Measurements from ENCODE around the gene TAF5L. TPM values are rescaled to one million over a fixed set of nuclear protein-coding genes. Genes with fewer than 3 reads are reported as not detected.

TAF5L gene
- total RNA-seq, 1 donor from 2014 or later: 25.3 TPM

DNA sequence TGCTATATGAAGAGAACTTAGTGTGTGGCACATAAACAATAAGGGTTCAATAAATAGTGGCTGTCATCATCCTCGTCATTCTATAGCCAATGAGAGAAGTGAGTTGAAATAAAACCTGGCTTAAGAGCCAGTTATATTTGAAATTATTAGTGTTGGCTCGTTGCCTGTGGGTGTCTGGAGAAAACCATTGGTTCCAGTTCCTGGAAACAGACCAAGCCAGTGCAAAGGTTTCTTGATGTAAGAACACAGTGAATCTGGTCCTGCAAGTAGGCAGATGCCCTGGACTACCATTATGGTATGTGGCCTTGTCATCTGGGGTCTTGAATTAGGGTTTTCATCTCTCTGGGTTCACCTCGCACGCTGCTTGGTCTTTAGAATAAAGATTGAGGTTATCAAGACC is 43.4 kb upstream of the TAF5L start:
- Mint-ChIP-seq H3K4me3 (ENCODE audit: unreplicated experiment) (no peak overlapping the region), H3K9me3 (ENCODE audit: unreplicated experiment) (no peaks in the 10 kb centered on the region)

DNA sequence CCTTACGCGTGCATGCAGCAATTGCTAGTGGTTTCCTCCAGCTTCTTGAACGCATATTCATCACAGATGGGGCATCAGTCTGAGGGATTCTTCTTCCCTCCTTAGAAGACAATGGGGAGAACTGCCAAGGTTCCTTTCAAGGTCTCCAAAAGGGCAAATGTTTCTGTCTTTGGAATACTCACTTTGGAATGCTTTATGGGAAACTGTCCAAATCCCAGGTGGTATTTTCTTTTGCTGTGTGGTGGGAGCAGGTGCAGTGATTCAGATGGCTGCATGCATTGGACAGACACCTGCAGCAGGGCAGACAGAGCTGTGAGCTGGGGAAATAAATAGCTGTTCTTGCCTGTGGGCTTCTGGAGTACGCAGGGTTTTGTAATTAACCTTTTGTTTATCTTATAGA is 40.7 kb upstream of the TAF5L start:
- DNase-seq (ENCODE audit: low spot score): no peak
- TF ChIP-seq, protein P1, sequence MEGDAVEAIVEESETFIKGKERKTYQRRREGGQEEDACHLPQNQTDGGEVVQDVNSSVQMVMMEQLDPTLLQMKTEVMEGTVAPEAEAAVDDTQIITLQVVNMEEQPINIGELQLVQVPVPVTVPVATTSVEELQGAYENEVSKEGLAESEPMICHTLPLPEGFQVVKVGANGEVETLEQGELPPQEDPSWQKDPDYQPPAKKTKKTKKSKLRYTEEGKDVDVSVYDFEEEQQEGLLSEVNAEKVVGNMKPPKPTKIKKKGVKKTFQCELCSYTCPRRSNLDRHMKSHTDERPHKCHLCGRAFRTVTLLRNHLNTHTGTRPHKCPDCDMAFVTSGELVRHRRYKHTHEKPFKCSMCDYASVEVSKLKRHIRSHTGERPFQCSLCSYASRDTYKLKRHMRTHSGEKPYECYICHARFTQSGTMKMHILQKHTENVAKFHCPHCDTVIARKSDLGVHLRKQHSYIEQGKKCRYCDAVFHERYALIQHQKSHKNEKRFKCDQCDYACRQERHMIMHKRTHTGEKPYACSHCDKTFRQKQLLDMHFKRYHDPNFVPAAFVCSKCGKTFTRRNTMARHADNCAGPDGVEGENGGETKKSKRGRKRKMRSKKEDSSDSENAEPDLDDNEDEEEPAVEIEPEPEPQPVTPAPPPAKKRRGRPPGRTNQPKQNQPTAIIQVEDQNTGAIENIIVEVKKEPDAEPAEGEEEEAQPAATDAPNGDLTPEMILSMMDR (IDR thresholded peaks at IDR 0.05; ENCODE audit: unreplicated experiment): no peak
- no peaks in the 10 kb centered on the region for H3K27me3 Mint-ChIP-seq (ENCODE audit: unreplicated experiment)
- H3K4me3 Mint-ChIP-seq (ENCODE audit: unreplicated experiment): no peak overlapping the region
- H3K27ac Mint-ChIP-seq (ENCODE audit: unreplicated experiment): no peak overlapping the region
- no peaks in the 10 kb centered on the region for H3K36me3 Mint-ChIP-seq (ENCODE audit: low read depth, unreplicated experiment)
- H3K4me1 Mint-ChIP-seq (ENCODE audit: unreplicated experiment): no peaks in the 10 kb centered on the region
- no peaks in the 10 kb centered on the region for H3K9me3 Mint-ChIP-seq (ENCODE audit: unreplicated experiment)

More for the DNA sequence above, 43.4 kb upstream of the TAF5L start:
- no peaks in the 10 kb centered on the region for H3K4me1 Mint-ChIP-seq (ENCODE audit: unreplicated experiment)
- no peaks in the 10 kb centered on the region for H3K36me3 Mint-ChIP-seq (ENCODE audit: low read depth, unreplicated experiment)
- H3K27me3 Mint-ChIP-seq (ENCODE audit: unreplicated experiment): no peaks in the 10 kb centered on the region
- no peak overlapping the region for H3K27ac Mint-ChIP-seq (ENCODE audit: unreplicated experiment)
- DNase-seq (ENCODE audit: low spot score): no peak
- TF ChIP-seq, protein P1 (IDR thresholded peaks at IDR 0.05; ENCODE audit: unreplicated experiment): no peak

DNA sequence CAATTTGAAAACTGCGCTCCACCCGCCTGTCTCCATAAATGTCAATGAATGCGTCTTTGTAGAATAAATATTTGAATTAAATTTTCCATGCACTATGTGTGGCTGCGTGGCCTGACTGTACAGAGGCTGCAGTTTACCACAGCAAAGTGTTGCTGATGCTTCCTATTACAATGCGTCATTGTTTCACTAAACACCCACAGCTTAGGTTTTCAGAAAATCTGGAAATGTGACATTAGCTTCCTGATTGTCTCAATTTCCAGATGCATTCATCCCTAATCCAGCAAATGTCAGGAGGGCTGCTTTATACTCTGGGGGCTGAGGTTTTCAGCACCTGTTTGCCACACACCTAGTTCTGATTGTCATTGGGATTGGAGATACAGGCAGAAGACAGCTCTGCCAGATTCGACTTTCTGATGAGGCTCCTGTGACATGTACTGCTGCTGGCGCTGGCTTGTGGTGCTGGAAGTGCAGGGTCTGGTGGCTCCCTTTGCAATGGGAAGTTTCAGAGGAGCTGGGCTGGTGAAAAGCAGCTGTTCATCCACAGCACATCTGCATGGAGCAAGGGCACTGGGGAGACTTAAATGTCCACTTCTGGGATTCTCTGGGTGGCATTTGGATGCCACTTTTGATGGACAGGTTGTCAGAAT is 40.1 kb upstream of the TAF5L start:
- Mint-ChIP-seq H3K27me3 (ENCODE audit: unreplicated experiment) (no peaks in the 10 kb centered on the region), H3K4me1 (ENCODE audit: unreplicated experiment) (no peaks in the 10 kb centered on the region), H3K27ac (ENCODE audit: unreplicated experiment) (no peak overlapping the region), H3K4me3 (ENCODE audit: unreplicated experiment) (no peak overlapping the region), H3K36me3 (ENCODE audit: low read depth, unreplicated experiment) (no peaks in the 10 kb centered on the region), H3K9me3 (ENCODE audit: unreplicated experiment) (no peaks in the 10 kb centered on the region)
- no peak for DNase-seq (ENCODE audit: low spot score)
- TF ChIP-seq, protein P1 (IDR thresholded peaks at IDR 0.05; ENCODE audit: unreplicated experiment): no peak

DNA sequence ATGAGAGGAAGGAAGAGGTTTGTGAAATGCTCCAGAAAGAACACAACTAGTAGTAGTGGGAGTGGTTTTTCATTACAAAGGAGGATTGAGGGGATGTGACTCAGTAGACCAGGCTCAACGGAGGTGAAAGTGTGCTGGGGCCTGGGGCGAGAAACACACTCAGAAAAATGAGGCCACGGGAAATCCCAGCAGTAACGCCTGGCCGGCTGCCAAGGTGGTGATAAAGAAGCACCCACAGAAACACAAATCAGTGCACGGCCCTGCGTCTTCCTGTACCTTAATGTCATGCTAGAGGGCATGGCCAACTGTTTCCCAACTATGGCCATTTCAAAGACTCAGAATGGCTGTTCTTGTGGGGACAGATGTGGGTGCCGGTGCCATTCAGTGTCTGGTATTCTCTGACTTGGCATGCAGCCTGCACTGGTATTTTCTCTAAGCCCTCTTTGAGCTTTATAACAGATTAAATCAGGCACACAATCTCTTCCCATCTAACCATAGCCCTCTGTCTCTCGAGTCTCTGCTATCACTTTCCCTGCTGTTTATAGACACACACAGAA is 38.3 kb upstream of the TAF5L start:
- H3K27ac Mint-ChIP-seq (ENCODE audit: unreplicated experiment): no peak overlapping the region
- H3K36me3 Mint-ChIP-seq (ENCODE audit: low read depth, unreplicated experiment): no peaks in the 10 kb centered on the region
- no peak overlapping the region for H3K4me3 Mint-ChIP-seq (ENCODE audit: unreplicated experiment)
- no peaks in the 10 kb centered on the region for H3K9me3 Mint-ChIP-seq (ENCODE audit: unreplicated experiment)
- TF ChIP-seq, protein P1 (IDR thresholded peaks at IDR 0.05; ENCODE audit: unreplicated experiment): no peak
- no peaks in the 10 kb centered on the region for H3K27me3 Mint-ChIP-seq (ENCODE audit: unreplicated experiment)
- H3K4me1 Mint-ChIP-seq (ENCODE audit: unreplicated experiment): no peaks in the 10 kb centered on the region
- DNase-seq (ENCODE audit: low spot score): no peak

DNA sequence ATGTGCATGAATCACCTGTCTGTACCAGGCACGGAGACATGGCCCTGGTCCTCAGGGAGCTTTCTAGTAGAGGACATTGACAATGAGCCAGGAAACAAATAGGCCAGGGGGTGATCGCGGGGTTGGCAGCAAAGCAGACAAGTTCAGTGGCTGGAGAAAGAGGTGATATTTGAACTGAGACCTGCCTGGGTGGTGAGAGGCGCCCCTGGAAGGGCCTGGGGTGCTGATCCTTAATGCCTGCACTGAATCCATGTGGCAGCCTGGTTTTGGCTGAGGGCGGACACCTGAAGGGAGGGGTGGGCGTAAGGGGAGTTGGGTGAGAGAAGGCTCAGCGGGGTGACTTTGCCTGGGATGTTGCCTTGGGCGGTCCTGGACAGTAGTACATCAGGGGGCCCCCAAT is 36.0 kb upstream of the TAF5L start:
- Mint-ChIP-seq H3K27ac (ENCODE audit: unreplicated experiment) (no peak overlapping the region), H3K9me3 (ENCODE audit: unreplicated experiment) (no peaks in the 10 kb centered on the region), H3K36me3 (ENCODE audit: low read depth, unreplicated experiment) (no peaks in the 10 kb centered on the region), H3K27me3 (ENCODE audit: unreplicated experiment) (no peaks in the 10 kb centered on the region), H3K4me1 (ENCODE audit: unreplicated experiment) (no peaks in the 10 kb centered on the region), H3K4me3 (ENCODE audit: unreplicated experiment) (no peak overlapping the region)
- no peak for DNase-seq (ENCODE audit: low spot score)
- TF ChIP-seq, protein P1 (IDR thresholded peaks at IDR 0.05; ENCODE audit: unreplicated experiment): no peak
